Suprapubic skin (tissue), 4 donors: ENCODE measurements around the gene MVB12A. TPM values are rescaled to one million over a fixed set of nuclear protein-coding genes. Genes with fewer than 3 reads are reported as not detected.

Experiments
- DNase-seq, 2 donors: peaks; one replicate each; pipeline ENCODE4 v3.0.0-alpha.2; 2019; ENCODE audit warnings: low spot score in 2 of 2
- H3K27ac ChIP-seq: fragments of 200-600 bp; sonication (generic); one replicate; pipeline ENCODE4 v1.5.1; 2019
- H3K27me3 ChIP-seq: fragments of 200-600 bp; sonication (generic); one replicate; pipeline ENCODE4 v1.5.1; 2019
- H3K36me3 ChIP-seq: fragments of 200-600 bp; sonication (generic); one replicate; pipeline ENCODE4 v1.5.1; 2019
- H3K4me1 ChIP-seq: fragments of 200-600 bp; sonication (generic); one replicate; pipeline ENCODE4 v1.5.1; 2019
- H3K4me3 ChIP-seq: fragments of 200-600 bp; sonication (generic); one replicate; pipeline ENCODE4 v1.5.1; 2019; ENCODE audit warnings: mild to moderate bottlenecking
- H3K9me3 ChIP-seq: fragments of 200-600 bp; sonication (generic); one replicate; pipeline ENCODE4 v1.5.1; 2019
- CTCF ChIP-seq, 2 donors: fragments of 200-600 bp in 1 of 2; fragments of 450-650 bp in 1 of 2; sonication (generic) in 1 of 2; IDR thresholded peaks; one replicate each; pipeline ENCODE4 v1.5.1; 2016 to 2019; ENCODE audit warnings: antibody characterized with exemption in 2 of 2, mild to moderate bottlenecking in 1 of 2, moderate library complexity in 1 of 2
- EP300 ChIP-seq: sonication (generic); formaldehyde crosslinking; IDR thresholded peaks from one replicate; pipeline ENCODE4 v1.6.1; 2017; ENCODE audit warnings: antibody characterized with exemption
- POLR2A ChIP-seq, 2 donors: fragments of 450-650 bp; IDR thresholded peaks; one replicate each; pipeline ENCODE4 v1.6.1; 2017; ENCODE audit warnings: antibody characterized with exemption in 2 of 2, mild to moderate bottlenecking in 2 of 2, moderate library complexity in 2 of 2
- POLR2AphosphoS5 ChIP-seq, 3 donors: sonication (generic); formaldehyde crosslinking; IDR thresholded peaks; one replicate each; pipeline ENCODE4 v1.6.1; 2017; ENCODE audit warnings: antibody characterized with exemption in 3 of 3
- WGBS: methylation state at CpG from one replicate; pipeline ENCODE4 v1.1.5; 2018; 5-methylcytosine and 5-hydroxymethylcytosine counted together
- total RNA-seq, 4 donors: library from RNA; depleted of rRNA; stranded (reverse); fragments of >200 nt; gene quantifications; one replicate each; pipeline ENCODE4 v1.1.0, GENCODE V29; 2016

Gene MVB12A
- total RNA-seq, 4 donors from 2014 or later: 44.2 to 71.3 (median 60.5) TPM

GRCh38 chr19:17415121-17415520 is 4.7 kb upstream of the MVB12A start:
- WGBS: 84% methylated on average over 6 of the region's 6 CpGs
- no peak overlapping the region for H3K27ac ChIP-seq
- DNase-seq: no peak
- H3K9me3 ChIP-seq: no peaks in the 10 kb centered on the region
- TF ChIP-seq POLR2AphosphoS5 (IDR thresholded peaks at IDR 0.05) (no peak), CTCF (IDR thresholded peaks at IDR 0.05) (no peak), EP300 (no peak), POLR2A (IDR thresholded peaks at IDR 0.05) (no peak)
- peaks cover 7% of the 10 kb centered on the region for H3K27me3 ChIP-seq
- H3K36me3 ChIP-seq: no peaks in the 10 kb centered on the region
- peaks cover 8% of the 10 kb centered on the region for H3K4me1 ChIP-seq
- no peak overlapping the region for H3K4me3 ChIP-seq

GRCh38 chr19:17418710-17419109 is 1.1 kb upstream of the MVB12A start:
- Histone ChIP-seq H3K27me3 (peaks cover 7% of the 10 kb centered on the region), H3K4me1 (peaks cover 16% of the 10 kb centered on the region), H3K36me3 (peaks cover 10% of the 10 kb centered on the region), H3K9me3 (no peaks in the 10 kb centered on the region), H3K4me3 (no peak overlapping the region), H3K27ac (no peak overlapping the region)
- WGBS: 45% methylated on average over 3 of the region's 3 CpGs
- DNase-seq: no peak
- TF ChIP-seq POLR2AphosphoS5 (IDR thresholded peaks at IDR 0.05) (no peak), CTCF (IDR thresholded peaks at IDR 0.05) (no peak), POLR2A (IDR thresholded peaks at IDR 0.05) (no peak), EP300 (no peak)

- H3K27me3 ChIP-seq: peaks cover 7% of the 10 kb centered on the region
- peaks cover 16% of the 10 kb centered on the region for H3K4me1 ChIP-seq
- TF ChIP-seq EP300 (no peak), POLR2AphosphoS5 (IDR thresholded peaks at IDR 0.05) (no peak)
- H3K27ac ChIP-seq: peak overlapping the region; percentile 1
- peak overlapping the region; percentile 90 for H3K4me3 ChIP-seq
- peaks cover 14% of the 10 kb centered on the region for H3K36me3 ChIP-seq
- no peaks in the 10 kb centered on the region for H3K9me3 ChIP-seq
- 18% methylated on average over 8 of the region's 8 CpGs for WGBS
- DNase-seq: no peak
These were observed 660 bp upstream of the MVB12A start for GRCh38 chr19:17419154-17419620.

- Histone ChIP-seq H3K27me3 (no peaks in the 10 kb centered on the region), H3K4me1 (peaks cover 16% of the 10 kb centered on the region), H3K36me3 (peaks cover 14% of the 10 kb centered on the region), H3K27ac (peak overlapping the region; percentile 56), H3K9me3 (no peaks in the 10 kb centered on the region), H3K4me3 (peak overlapping the region; percentile 90)
- TF ChIP-seq POLR2AphosphoS5 (IDR thresholded peaks at IDR 0.05): no peak
- no peak for TF ChIP-seq POLR2A (IDR thresholded peaks at IDR 0.05)
- DNase-seq: peak in 1 of 2 donors; percentile 78
- WGBS: 3% methylated on average over 24 of the region's 25 CpGs
These were observed 653 bp downstream of the MVB12A start for GRCh38 chr19:17420475-17420924.

GRCh38 chr19:17421942-17422341 is 2.1 kb downstream of the MVB12A start:
- WGBS: 97% methylated on average over 4 of the region's 4 CpGs
- no peak for DNase-seq
- peaks cover 16% of the 10 kb centered on the region for H3K4me1 ChIP-seq

More at GRCh38 chr19:17421942-17422341, 2.1 kb downstream of the MVB12A start:
- Histone ChIP-seq H3K36me3 (peaks cover 14% of the 10 kb centered on the region), H3K27me3 (no peaks in the 10 kb centered on the region), H3K27ac (no peak overlapping the region), H3K4me3 (no peak overlapping the region), H3K9me3 (no peaks in the 10 kb centered on the region)
- TF ChIP-seq POLR2AphosphoS5 (IDR thresholded peaks at IDR 0.05) (no peak), EP300 (no peak), CTCF (IDR thresholded peaks at IDR 0.05) (no peak), POLR2A (IDR thresholded peaks at IDR 0.05) (no peak)
